ENCODE data around the gene SPOCD1.

The SPOCD1 gene

DNA sequence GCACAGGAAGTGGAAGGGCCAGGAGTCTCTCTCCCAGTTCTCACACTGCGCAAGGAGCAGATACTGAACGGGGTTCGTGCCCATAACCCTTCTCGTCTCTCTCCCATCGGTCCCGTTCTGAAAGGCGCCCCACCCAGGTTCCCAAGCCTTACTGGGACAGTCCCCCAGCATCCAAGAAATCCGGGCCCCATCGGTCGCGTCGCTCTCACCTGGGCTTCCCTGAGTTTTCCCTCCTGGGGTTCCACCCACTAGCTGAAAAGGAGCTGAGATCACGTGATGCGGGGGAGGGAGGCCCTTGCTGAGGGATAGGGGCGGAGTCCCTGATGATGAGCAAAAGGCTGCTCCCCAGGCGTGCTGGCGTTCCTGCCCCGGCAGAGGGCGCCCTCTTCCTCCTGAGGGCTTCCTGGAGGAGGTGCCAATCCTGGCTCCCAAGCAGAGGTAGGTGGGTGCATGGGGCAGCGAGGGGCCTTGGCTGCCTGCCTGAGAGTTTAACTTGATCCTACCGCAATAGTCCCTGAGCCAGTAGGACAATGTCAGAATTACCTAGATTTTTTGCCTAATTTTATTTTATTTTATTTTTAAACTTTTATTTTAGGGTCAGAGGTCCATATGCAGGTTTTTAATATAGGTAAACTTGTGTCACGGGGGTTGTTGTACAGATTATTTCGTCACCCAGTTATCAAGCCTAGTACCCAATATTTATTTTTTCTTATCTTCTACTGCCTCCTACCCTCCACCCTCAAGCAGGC, at the start of gene SPOCD1:
TSS of gene SPOCD1 (minus strand) at position 271 of the 749 bp plus-strand sequence. CDS start 689 bp downstream, outside the sequence.
- Mint-ChIP-seq H3K9me3 (no peaks in the 10 kb centered on the region), H3K4me1 (peaks cover 18% of the 10 kb centered on the region), H3K36me3 (peaks cover 6% of the 10 kb centered on the region), H3K4me3 (no peak within 1 kb of the TSS), H3K27ac (peak within 1 kb of the TSS; percentile 61)
- ATAC-seq (peak; percentile 86), DNase-seq (ENCODE audit: low spot score in 2 of 2) (peak; percentile 84 to 92)

GRCh38 chr1:31862071-31862470, 46.2 kb upstream of the SPOCD1 start:
- no peaks in the 10 kb centered on the region for H3K36me3 Mint-ChIP-seq
- H3K27ac Mint-ChIP-seq: no peak overlapping the region
- DNase-seq (ENCODE audit: low spot score in 2 of 2) (no peak), ATAC-seq (no peak)
- H3K4me1 Mint-ChIP-seq: no peaks in the 10 kb centered on the region
- no peak overlapping the region for H3K4me3 Mint-ChIP-seq
- H3K9me3 Mint-ChIP-seq: no peaks in the 10 kb centered on the region

DNA sequence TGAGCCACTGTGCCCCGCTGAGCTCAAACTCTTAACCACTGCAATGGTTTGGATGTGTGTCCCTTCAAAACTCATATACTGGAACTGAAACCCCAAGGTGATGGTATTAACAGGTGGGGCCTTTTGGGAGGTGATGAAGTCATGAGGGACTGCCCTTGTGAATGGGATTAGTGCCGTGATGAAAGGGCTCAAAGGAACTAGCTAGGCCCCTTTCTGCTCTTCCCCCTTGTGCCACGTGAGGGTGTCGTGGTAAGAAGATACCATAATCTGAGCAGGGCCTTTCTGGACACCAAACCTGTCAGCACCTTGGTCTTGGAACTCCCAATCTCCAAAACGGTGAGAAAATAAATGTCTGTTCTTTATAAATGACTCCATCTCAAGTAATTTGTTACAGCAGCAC, 45.5 kb upstream of the SPOCD1 start:
- Mint-ChIP-seq H3K4me3 (no peak overlapping the region), H3K4me1 (no peaks in the 10 kb centered on the region), H3K36me3 (no peaks in the 10 kb centered on the region), H3K9me3 (no peaks in the 10 kb centered on the region), H3K27ac (no peak overlapping the region)
- DNase-seq (ENCODE audit: low spot score in 2 of 2): no peak
- ATAC-seq: no peak

DNA sequence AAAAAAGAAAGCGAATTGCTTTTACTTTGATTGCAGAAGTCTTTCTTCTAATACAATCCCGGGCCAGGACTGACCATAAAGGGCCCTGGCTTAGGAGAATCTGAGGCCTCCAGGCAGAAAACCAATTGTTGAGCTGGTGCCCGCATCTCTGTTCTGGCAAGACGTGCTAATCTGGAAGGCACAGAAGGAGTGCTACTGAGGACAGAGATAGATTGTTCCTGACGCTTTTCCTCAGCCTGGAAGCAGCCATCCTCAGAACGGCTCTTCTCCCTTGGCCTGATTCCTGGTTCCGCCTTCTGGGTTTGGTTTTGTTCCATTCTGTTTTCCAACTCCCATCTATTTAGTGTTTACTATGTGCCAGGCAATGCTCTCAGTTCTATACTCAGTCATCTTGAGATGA, 44.8 kb upstream of the SPOCD1 start:
- DNase-seq (ENCODE audit: low spot score in 2 of 2): no peak
- Mint-ChIP-seq H3K9me3 (no peaks in the 10 kb centered on the region), H3K4me1 (no peaks in the 10 kb centered on the region), H3K4me3 (no peak overlapping the region), H3K36me3 (no peaks in the 10 kb centered on the region), H3K27ac (no peak overlapping the region)
- no peak for ATAC-seq

GRCh38 chr1:31859719-31860118, 43.9 kb upstream of the SPOCD1 start:
- no peaks in the 10 kb centered on the region for H3K36me3 Mint-ChIP-seq
- H3K27ac Mint-ChIP-seq: no peak overlapping the region
- no peak for ATAC-seq
- no peak for DNase-seq (ENCODE audit: low spot score in 2 of 2)
- no peak overlapping the region for H3K4me3 Mint-ChIP-seq
- no peaks in the 10 kb centered on the region for H3K4me1 Mint-ChIP-seq
- no peaks in the 10 kb centered on the region for H3K9me3 Mint-ChIP-seq

DNA sequence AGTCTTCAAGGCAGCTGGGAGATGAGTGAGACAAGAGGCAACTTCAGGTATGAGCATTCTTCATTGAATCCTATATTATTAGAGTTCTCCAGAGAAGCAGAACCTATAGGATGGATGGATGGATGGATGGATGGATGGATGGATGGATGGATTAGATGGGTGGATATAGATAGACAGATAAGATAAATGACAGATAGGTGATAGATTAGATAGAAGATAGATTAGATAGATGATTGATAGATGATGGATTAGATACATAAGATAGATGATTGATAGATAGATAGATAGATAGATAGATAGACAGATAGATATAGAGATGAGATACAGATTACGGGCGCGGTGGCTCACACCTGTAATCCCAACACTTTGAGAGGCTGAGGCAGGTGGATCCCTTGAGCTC, 43.2 kb upstream of the SPOCD1 start:
- Mint-ChIP-seq H3K36me3 (no peaks in the 10 kb centered on the region), H3K4me3 (no peak overlapping the region), H3K4me1 (no peaks in the 10 kb centered on the region), H3K9me3 (no peaks in the 10 kb centered on the region), H3K27ac (no peak overlapping the region)
- no peak for ATAC-seq
- DNase-seq (ENCODE audit: low spot score in 2 of 2): no peak

GRCh38 chr1:31857863-31858262, 42.0 kb upstream of the SPOCD1 start:
- ATAC-seq (no peak), DNase-seq (ENCODE audit: low spot score in 2 of 2) (no peak)
- no peaks in the 10 kb centered on the region for H3K9me3 Mint-ChIP-seq
- no peak overlapping the region for H3K4me3 Mint-ChIP-seq
- H3K4me1 Mint-ChIP-seq: no peaks in the 10 kb centered on the region
- no peaks in the 10 kb centered on the region for H3K36me3 Mint-ChIP-seq
- no peak overlapping the region for H3K27ac Mint-ChIP-seq

GRCh38 chr1:31856140-31856539, 40.3 kb upstream of the SPOCD1 start:
- Mint-ChIP-seq H3K27ac (no peak overlapping the region), H3K36me3 (no peaks in the 10 kb centered on the region)
- ATAC-seq: no peak

GRCh38 chr1:31855038-31855845, 39.4 kb upstream of the SPOCD1 start:
- ATAC-seq (peak; percentile 46), DNase-seq (ENCODE audit: low spot score in 2 of 2) (no peak)
- H3K27ac Mint-ChIP-seq: no peak overlapping the region
- no peak overlapping the region for H3K4me3 Mint-ChIP-seq
- no peaks in the 10 kb centered on the region for H3K36me3 Mint-ChIP-seq
- no peaks in the 10 kb centered on the region for H3K4me1 Mint-ChIP-seq
- H3K9me3 Mint-ChIP-seq: no peaks in the 10 kb centered on the region

More at GRCh38 chr1:31856140-31856539, 40.3 kb upstream of the SPOCD1 start:
- H3K4me3 Mint-ChIP-seq: no peak overlapping the region
- H3K4me1 Mint-ChIP-seq: no peaks in the 10 kb centered on the region
- no peaks in the 10 kb centered on the region for H3K9me3 Mint-ChIP-seq
- no peak for DNase-seq (ENCODE audit: low spot score in 2 of 2)

DNA sequence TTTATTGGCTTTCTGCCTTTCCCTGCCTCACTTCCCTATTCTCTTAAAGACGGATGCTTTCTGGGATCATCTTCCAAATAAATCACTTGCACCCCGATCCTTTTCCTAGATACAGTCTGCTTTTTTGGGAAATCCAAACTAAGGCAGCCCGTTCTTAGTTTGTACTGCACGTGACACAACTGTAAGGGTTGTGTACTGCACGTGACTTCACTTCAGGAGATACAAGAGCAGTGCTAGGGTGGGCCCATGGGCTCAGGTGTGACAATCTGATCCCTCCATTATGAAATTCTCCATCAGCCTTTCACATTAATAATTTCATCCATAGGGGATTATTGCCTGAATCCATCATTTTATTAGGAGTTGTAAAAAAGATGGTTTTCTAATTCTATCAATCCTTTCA, 33.8 kb upstream of the SPOCD1 start:
- H3K36me3 Mint-ChIP-seq: no peaks in the 10 kb centered on the region
- H3K27ac Mint-ChIP-seq: peak overlapping the region; percentile 15
- H3K4me3 Mint-ChIP-seq: peak overlapping the region; percentile 20
- H3K9me3 Mint-ChIP-seq: no peaks in the 10 kb centered on the region
- no peak for DNase-seq (ENCODE audit: low spot score in 2 of 2)
- ATAC-seq: no peak
- peaks cover 35% of the 10 kb centered on the region for H3K4me1 Mint-ChIP-seq

- Mint-ChIP-seq H3K27ac (peak overlapping the region; percentile 82), H3K4me1 (peaks cover 35% of the 10 kb centered on the region), H3K36me3 (no peaks in the 10 kb centered on the region), H3K4me3 (peak overlapping the region; percentile 20), H3K9me3 (no peaks in the 10 kb centered on the region)
- DNase-seq (ENCODE audit: low spot score in 2 of 2) (no peak), ATAC-seq (peak; percentile 68)
These were observed 32.6 kb upstream of the SPOCD1 start for GRCh38 chr1:31848381-31848897.

- Mint-ChIP-seq H3K4me3 (no peak overlapping the region), H3K9me3 (no peaks in the 10 kb centered on the region), H3K36me3 (no peaks in the 10 kb centered on the region), H3K4me1 (peaks cover 35% of the 10 kb centered on the region), H3K27ac (peak overlapping the region; percentile 67)
- no peak for ATAC-seq
- no peak for DNase-seq (ENCODE audit: low spot score in 2 of 2)
These were observed 30.7 kb upstream of the SPOCD1 start for GRCh38 chr1:31846484-31846883.

- no peak overlapping the region for H3K4me3 Mint-ChIP-seq
- no peak for DNase-seq (ENCODE audit: low spot score in 2 of 2)
- no peak for ATAC-seq
- no peaks in the 10 kb centered on the region for H3K36me3 Mint-ChIP-seq
- H3K27ac Mint-ChIP-seq: no peak overlapping the region
- H3K4me1 Mint-ChIP-seq: peaks cover 21% of the 10 kb centered on the region
- H3K9me3 Mint-ChIP-seq: no peaks in the 10 kb centered on the region
These were observed 27.7 kb upstream of the SPOCD1 start for GRCh38 chr1:31843506-31843905.

DNA sequence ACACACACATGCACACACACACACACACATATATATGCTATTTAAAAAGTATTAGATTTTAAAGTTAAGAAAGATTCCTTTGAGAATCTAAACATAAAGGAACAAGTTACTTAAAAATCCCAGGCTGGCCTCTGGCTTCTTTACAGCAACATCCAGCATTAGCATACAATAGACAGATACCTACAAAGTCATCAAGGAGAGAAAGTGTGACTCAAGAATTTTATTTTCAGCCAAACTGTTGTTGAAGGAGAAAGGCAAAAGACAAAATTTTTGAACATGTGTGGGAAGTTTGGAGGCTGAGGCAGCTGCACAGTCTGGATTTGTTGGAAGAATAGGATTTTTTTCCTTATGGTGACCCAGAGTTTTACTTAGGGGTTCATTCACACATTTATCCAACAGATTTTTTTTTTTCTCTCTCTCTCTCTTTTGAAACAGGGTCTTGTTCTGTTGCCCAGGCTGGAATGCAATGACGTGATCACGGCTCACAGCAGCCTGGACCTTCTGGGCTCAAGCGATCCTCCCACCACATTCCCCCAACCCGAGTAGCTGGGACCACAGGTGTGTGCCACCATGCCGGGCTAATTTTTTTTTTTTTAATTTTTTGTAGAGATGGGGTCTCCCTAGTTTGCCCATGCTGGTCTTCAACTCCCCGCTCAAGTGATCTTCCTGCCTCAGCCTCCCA, 24.0 kb upstream of the SPOCD1 start:
- Mint-ChIP-seq H3K9me3 (no peaks in the 10 kb centered on the region), H3K27ac (no peak overlapping the region), H3K36me3 (no peaks in the 10 kb centered on the region), H3K4me1 (peaks cover 8% of the 10 kb centered on the region), H3K4me3 (no peak overlapping the region)
- DNase-seq (ENCODE audit: low spot score in 2 of 2) (no peak), ATAC-seq (no peak)

- H3K27ac Mint-ChIP-seq: no peak overlapping the region
- H3K9me3 Mint-ChIP-seq: no peaks in the 10 kb centered on the region
- peaks cover 8% of the 10 kb centered on the region for H3K4me1 Mint-ChIP-seq
- ATAC-seq (no peak), DNase-seq (ENCODE audit: low spot score in 2 of 2) (no peak)
- no peak overlapping the region for H3K4me3 Mint-ChIP-seq
- H3K36me3 Mint-ChIP-seq: no peaks in the 10 kb centered on the region
These were observed 21.8 kb upstream of the SPOCD1 start for GRCh38 chr1:31837451-31838158.
